Pons (tissue), 1 donor: ENCODE data around the gene TMEM250.
A peak's percentile ranks its signal among the peaks of the same experiment; 100 is the strongest.
"Not testable (repeated sequence)": the region's sequence is repeated elsewhere in the genome, so short reads cannot be mapped to it uniquely, and the experiment has no call there.

ENCODE experiments used
- DNase-seq: peaks from one replicate; pipeline ENCODE4 v3.0.0-alpha.2; 2016; ENCODE audit warnings: low spot score

Gene TMEM250

GRCh38 chr9:136111190-136111589 lies 7.5 kb downstream of the TMEM250 start:
- DNase-seq: no peak

GRCh38 chr9:136110082-136111061 lies 8.3 kb downstream of the TMEM250 start:
- DNase-seq: no peak

- peak; percentile 82 for DNase-seq
Measured at GRCh38 chr9:136109351-136110081, 9.2 kb downstream of the TMEM250 start.

- DNase-seq: no peak
Measured at GRCh38 chr9:136108648-136109266, 9.9 kb downstream of the TMEM250 start.

- no peak for DNase-seq
Measured at GRCh38 chr9:136107953-136108647, 10.6 kb downstream of the TMEM250 start.

- DNase-seq: no peak
Measured at GRCh38 chr9:136107155-136107952, 11.3 kb downstream of the TMEM250 start.

GRCh38 chr9:136105398-136106135 lies 13.1 kb downstream of the TMEM250 start:
- no peak for DNase-seq

GRCh38 chr9:136104916-136105315 lies 13.8 kb downstream of the TMEM250 start:
- DNase-seq: no peak

GRCh38 chr9:136104488-136104800 lies 14.2 kb downstream of the TMEM250 start:
- no peak for DNase-seq

GRCh38 chr9:136103651-136104487 lies 14.8 kb downstream of the TMEM250 start:
- no peak for DNase-seq

- DNase-seq: not testable (repeated sequence)
Measured at GRCh38 chr9:136101615-136102074, 17.0 kb downstream of the TMEM250 start.

- no peak for DNase-seq
Measured at GRCh38 chr9:136100700-136101614, 17.7 kb downstream of the TMEM250 start.

- no peak for DNase-seq
Measured at GRCh38 chr9:136099542-136099941, 19.1 kb downstream of the TMEM250 start.

GRCh38 chr9:136098844-136099243 lies 19.8 kb downstream of the TMEM250 start:
- DNase-seq: no peak

- DNase-seq: no peak
Measured at GRCh38 chr9:136098210-136098609, 20.5 kb downstream of the TMEM250 start.

- no peak for DNase-seq
Measured at GRCh38 chr9:136096505-136097001, 22.1 kb downstream of the TMEM250 start.

GRCh38 chr9:136095070-136096058 lies 23.3 kb downstream of the TMEM250 start, which contains the start of gene NACC2:
Gene NACC2 (minus strand): TSS chr9:136095289. CDS start chr9:136050521, 44,768 bp downstream.
- DNase-seq: no peak
